Kidney (tissue), 14 donors: Measurements from ENCODE around the gene HIVEP3. TPM values are rescaled to one million over a fixed set of nuclear protein-coding genes. Genes with fewer than 3 reads are reported as not detected.
A peak's percentile ranks its signal among the peaks of the same experiment; 100 is the strongest.
"Not testable (repeated sequence)": the region's sequence is repeated elsewhere in the genome, so short reads cannot be mapped to it uniquely, and the experiment has no call there.

ENCODE experiments used
- DNase-seq, 5 donors: peaks; one replicate each; pipeline ENCODE4 v3.0.0-alpha.2; 2013 to 2020
- FAIRE-seq: peaks from 2 replicates; lab custom pipeline; 2012; peaks lifted over from hg19 to GRCh38; lab: Jason Lieb, UNC
- H3K27ac ChIP-seq, 2 donors: one replicate each; pipeline ENCODE4 v1.7.0; 2013; ENCODE audit warnings: low read depth in 2 of 2, low read length in 2 of 2, inconsistent platforms in 1 of 2
- H3K27me3 ChIP-seq: one replicate; pipeline ENCODE4 v1.7.1; 2013; ENCODE audit warnings: low read length, inconsistent platforms; ENCODE audit not compliant: control insufficient read depth, insufficient read depth
- H3K36me3 ChIP-seq, 3 donors: one replicate each; pipeline versions ENCODE4 v1.7.0 to v1.7.1; 2013; ENCODE audit warnings: low read length in 3 of 3, control low read depth in 1 of 3, inconsistent platforms in 1 of 3; ENCODE audit not compliant: insufficient read depth in 3 of 3, control insufficient read depth in 2 of 3
- H3K4me1 ChIP-seq, 3 donors: one replicate each; pipeline versions ENCODE4 v1.7.0 to v1.7.1; 2013; ENCODE audit warnings: low read length in 3 of 3, inconsistent platforms in 1 of 3, low read depth in 1 of 3; ENCODE audit not compliant: control insufficient read depth in 2 of 3, insufficient read depth in 2 of 3
- H3K4me3 ChIP-seq, 3 donors: one replicate each; pipeline versions ENCODE4 v1.7.0 to v1.8.1; 2013; ENCODE audit warnings: low read length in 3 of 3, control low read depth in 1 of 3, inconsistent platforms in 1 of 3
- H3K9ac ChIP-seq, 3 donors: one replicate each; pipeline versions ENCODE4 v1.7.0 to v1.7.1; 2013; ENCODE audit warnings: low read length in 3 of 3, control low read depth in 1 of 3, inconsistent platforms in 1 of 3
- H3K9me3 ChIP-seq, 3 donors: one replicate each; pipeline versions ENCODE4 v1.7.0 to v1.7.1; 2013; ENCODE audit warnings: low read length in 3 of 3, control low read depth in 1 of 3, inconsistent platforms in 1 of 3; ENCODE audit not compliant: control insufficient read depth in 2 of 3, insufficient read depth in 1 of 3
- intact Hi-C: fragments of 100-400 bp; cut with DNase I; formaldehyde crosslinking; loops from one replicate; pipeline ENCODE4 v1.11.1; 2022
- polyA plus RNA-seq: library from polyadenylated mRNA; stranded (reverse); fragments of 350-450 nt; fragmentation: Illumina TruSeq; extraction: RNeasy Lipid Tissue Mini Kit (QIAGEN cat#74804); gene quantifications from one replicate; pipeline ENCODE4 v1.2.3, GENCODE V29; 2014; ENCODE audit warnings: low read depth, low replicate concordance; ENCODE audit not compliant: insufficient read depth
- total RNA-seq: library from RNA; stranded (reverse); fragmentation: NEBNext Ultra II Directional; extraction: Animal tissue kit (Norgen Biotek cat#: 25700); gene quantifications from one replicate; pipeline ENCODE4 v1.2.1, GENCODE V29; 2021
- TF ChIP-seq, protein P1 (sequence below): IDR thresholded peaks from 3 replicates; pipeline ENCODE4 v1.5.1; 2012; ENCODE audit warnings: mild to moderate bottlenecking, moderate library complexity, borderline replicate concordance; ENCODE audit not compliant: insufficient read depth; ENCODE audit errors: extremely low read depth
- donor health status: control.
- donor health status: control.
- donor health status: control.
- donor health status: control.
- donor health status: control.
- donor health status: DM: yes; HTN: yes; CAD: no.
- donor health status: Normal renal cell carcinoma (clear cell type).

HIVEP3 gene
- total and polyA plus RNA-seq, 2 donors from 2014 or later: 3.5 to 11.0 TPM

DNA sequence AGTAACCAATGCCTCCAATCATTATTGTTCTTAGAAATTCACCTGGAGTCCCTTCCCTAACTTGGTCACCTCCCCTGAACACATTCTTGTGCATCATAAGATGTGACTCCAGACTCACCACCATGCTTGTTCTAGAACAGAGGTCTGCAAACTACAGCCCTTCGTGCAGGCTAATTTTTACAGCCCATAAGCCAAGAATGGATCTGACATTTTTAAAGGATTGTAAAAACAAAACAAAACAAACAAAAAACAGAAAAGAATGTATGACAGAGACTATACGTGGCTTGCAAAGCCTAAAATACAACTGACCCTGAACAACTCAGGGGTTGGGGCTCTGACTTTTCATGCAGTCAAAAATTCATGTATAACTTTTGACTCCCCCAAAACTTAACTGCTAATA is 6.2 kb upstream of the HIVEP3 start:
- intact Hi-C loops: no loop called here
- FAIRE-seq: no peak
- Histone ChIP-seq H3K36me3 (no peaks in the 10 kb centered on the region), H3K9ac (no peak overlapping the region), H3K27ac (no peak overlapping the region), H3K27me3 (no peaks in the 10 kb centered on the region), H3K4me1 (peaks cover 0 to 7% (median 0%) of the 10 kb centered on the region in 3 donors), H3K4me3 (no peak overlapping the region), H3K9me3 (no peaks in the 10 kb centered on the region)
- DNase-seq: no peak
- TF ChIP-seq, protein P1, sequence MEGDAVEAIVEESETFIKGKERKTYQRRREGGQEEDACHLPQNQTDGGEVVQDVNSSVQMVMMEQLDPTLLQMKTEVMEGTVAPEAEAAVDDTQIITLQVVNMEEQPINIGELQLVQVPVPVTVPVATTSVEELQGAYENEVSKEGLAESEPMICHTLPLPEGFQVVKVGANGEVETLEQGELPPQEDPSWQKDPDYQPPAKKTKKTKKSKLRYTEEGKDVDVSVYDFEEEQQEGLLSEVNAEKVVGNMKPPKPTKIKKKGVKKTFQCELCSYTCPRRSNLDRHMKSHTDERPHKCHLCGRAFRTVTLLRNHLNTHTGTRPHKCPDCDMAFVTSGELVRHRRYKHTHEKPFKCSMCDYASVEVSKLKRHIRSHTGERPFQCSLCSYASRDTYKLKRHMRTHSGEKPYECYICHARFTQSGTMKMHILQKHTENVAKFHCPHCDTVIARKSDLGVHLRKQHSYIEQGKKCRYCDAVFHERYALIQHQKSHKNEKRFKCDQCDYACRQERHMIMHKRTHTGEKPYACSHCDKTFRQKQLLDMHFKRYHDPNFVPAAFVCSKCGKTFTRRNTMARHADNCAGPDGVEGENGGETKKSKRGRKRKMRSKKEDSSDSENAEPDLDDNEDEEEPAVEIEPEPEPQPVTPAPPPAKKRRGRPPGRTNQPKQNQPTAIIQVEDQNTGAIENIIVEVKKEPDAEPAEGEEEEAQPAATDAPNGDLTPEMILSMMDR: no peak

DNA sequence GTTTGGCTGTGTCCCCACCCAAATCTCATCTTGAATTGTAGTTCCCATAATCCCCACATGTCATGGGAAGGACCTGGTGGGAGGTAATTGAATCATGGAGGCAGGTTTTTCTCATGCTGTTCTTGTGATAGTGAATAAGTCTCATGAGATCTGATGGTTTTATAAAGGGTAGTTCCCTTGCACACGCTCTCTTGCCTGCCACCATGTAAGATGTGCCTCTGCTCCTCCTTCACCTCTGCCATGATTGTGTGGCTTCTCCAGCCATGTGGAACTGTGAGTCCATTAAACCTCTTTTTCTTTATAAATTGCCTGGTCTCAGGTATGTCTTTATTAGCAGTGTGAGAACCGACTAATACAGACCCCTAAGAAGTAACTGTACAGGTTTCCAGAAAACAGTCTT is 2.5 kb upstream of the HIVEP3 start:
- H3K27me3 ChIP-seq, H3K4me3 ChIP-seq, DNase-seq, FAIRE-seq, H3K9ac ChIP-seq, H3K27ac ChIP-seq, H3K9me3 ChIP-seq, H3K36me3 ChIP-seq, intact Hi-C loops: not testable (repeated sequence)
- H3K4me1 ChIP-seq: peaks cover 0 to 19% (median 16%) of the 10 kb centered on the region in 3 donors

DNA sequence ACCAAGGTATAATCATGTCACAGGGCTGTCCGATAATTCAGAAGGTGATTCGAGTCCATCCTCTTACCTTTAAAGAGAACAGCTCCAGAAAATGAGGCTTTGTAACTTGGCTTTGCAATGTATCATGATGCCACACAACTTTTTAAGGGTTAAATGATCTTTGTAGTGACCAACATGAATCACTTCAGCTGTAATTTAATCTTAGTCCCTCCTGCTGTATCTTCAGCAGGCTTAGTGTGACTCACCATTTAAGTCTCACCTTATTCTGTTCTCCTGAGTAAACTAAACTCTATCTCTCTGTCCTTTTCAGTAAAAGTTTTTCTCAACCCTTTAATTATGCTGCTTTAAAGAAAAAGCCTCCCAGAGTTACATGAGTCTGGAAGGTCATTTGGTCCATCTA is 1.9 kb upstream of the HIVEP3 start:
- DNase-seq: no peak
- Histone ChIP-seq H3K27me3 (no peaks in the 10 kb centered on the region), H3K27ac (no peak overlapping the region), H3K9me3 (no peaks in the 10 kb centered on the region), H3K36me3 (no peaks in the 10 kb centered on the region), H3K4me1 (peaks cover 0 to 22% (median 22%) of the 10 kb centered on the region in 3 donors), H3K4me3 (no peak overlapping the region), H3K9ac (no peak overlapping the region)
- TF ChIP-seq, protein P1: no peak
- intact Hi-C loops: no loop called here
- FAIRE-seq: no peak

DNA sequence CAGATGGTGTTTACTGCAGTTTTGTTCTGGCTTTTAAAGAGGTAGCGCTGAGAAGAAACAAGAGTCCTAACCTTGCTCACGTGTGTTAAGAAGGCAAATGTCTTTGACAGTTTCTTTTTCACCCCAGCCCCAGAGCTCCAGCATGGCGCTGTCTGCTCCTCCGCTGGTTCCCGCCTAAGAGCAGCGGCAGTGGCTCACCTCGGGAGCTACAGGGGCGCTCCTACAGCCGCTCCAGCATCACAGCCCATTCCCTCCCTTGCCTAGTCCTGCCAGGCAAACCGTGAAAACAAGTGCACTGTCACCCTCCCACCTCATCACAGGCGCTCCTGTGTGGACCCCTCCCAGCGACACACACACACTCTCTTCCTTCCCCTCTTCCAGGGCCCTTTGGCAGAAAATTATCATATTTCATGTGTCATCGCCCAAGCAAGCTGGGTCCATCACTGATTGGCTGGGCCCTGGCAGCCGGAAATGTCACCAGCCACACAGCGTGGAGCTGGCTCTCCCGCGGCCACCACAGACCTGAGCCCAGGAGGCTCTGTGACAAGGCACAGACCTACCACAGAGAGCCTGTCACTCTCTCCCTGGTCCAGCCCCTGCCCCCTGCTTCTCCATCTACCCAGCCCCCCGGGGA is 1.2 kb upstream of the HIVEP3 start:
- FAIRE-seq (no peak), DNase-seq (peak; percentile 44 to 88 (median 60))
- Histone ChIP-seq H3K9me3 (no peaks in the 10 kb centered on the region), H3K9ac (peak overlapping the region in 1 of 3 donors; percentile 37), H3K4me1 (peaks cover 0 to 23% (median 22%) of the 10 kb centered on the region in 3 donors), H3K27ac (no peak overlapping the region), H3K4me3 (peak overlapping the region; percentile 30 to 63 (median 57)), H3K27me3 (no peaks in the 10 kb centered on the region), H3K36me3 (no peaks in the 10 kb centered on the region)
- TF ChIP-seq, protein P1: no peak
- intact Hi-C loops: no loop called here
